HepG2 (cell line): ENCODE data around the gene TIMM8B. TPM values are rescaled to one million over a fixed set of nuclear protein-coding genes. Genes with fewer than 3 reads are reported as not detected.

Source experiments
- AGO1 ChIP-seq: fragments of 200-400 bp; formaldehyde crosslinking; IDR thresholded peaks from 2 replicates; pipeline ENCODE4 v1.6.1; 2017; ENCODE audit warnings: mild to moderate bottlenecking, low read depth, low read length, moderate library complexity; ENCODE audit not compliant: poor library complexity, severe bottlenecking
- ARNT ChIP-seq: fragments of 450-650 bp; IDR thresholded peaks from 2 replicates; pipeline ENCODE4 v1.6.1; 2017
- ESRRA ChIP-seq: sonication (generic); formaldehyde crosslinking; IDR thresholded peaks from 2 replicates; pipeline ENCODE4 v1.5.1; 2020; ENCODE audit warnings: mild to moderate bottlenecking, low read depth, missing genetic modification reagents
- GLMP ChIP-seq: sonication (generic); formaldehyde crosslinking; IDR thresholded peaks from 2 replicates; pipeline ENCODE4 v1.9.0; 2021; ENCODE audit warnings: missing genetic modification reagents, mild to moderate bottlenecking, borderline replicate concordance
- HOXA7 ChIP-seq: sonication (generic); formaldehyde crosslinking; IDR thresholded peaks from 2 replicates; pipeline ENCODE4 v1.8.1; 2022; ENCODE audit warnings: mild to moderate bottlenecking, missing genetic modification reagents, moderate library complexity
- IKZF5 ChIP-seq: IDR thresholded peaks from 2 replicates; pipeline ENCODE4 v1.6.1; 2018; ENCODE audit warnings: missing genetic modification reagents, mild to moderate bottlenecking, missing compliant biosample characterization
- KLF6 ChIP-seq: IDR thresholded peaks from 2 replicates; pipeline ENCODE4 v1.8.0; 2016; ENCODE audit warnings: missing biosample characterization, missing genetic modification reagents
- SMAD1 ChIP-seq: sonication (generic); formaldehyde crosslinking; IDR thresholded peaks from 2 replicates; pipeline ENCODE4 v1.4.0; 2020; ENCODE audit warnings: missing genetic modification reagents, low read depth, mild to moderate bottlenecking, borderline replicate concordance
- SRSF9 ChIP-seq: fragments of 200-400 bp; formaldehyde crosslinking; IDR thresholded peaks from 2 replicates; pipeline ENCODE4 v1.6.1; 2018; ENCODE audit warnings: borderline replicate concordance, mild to moderate bottlenecking, low read depth, low read length; ENCODE audit not compliant: insufficient read depth, poor library complexity, severe bottlenecking
- TARDBP ChIP-seq: sonication (generic); formaldehyde crosslinking; IDR thresholded peaks from 2 replicates; pipeline ENCODE4 v1.8.0; 2022; ENCODE audit warnings: mild to moderate bottlenecking, missing genetic modification reagents
- ZNF160 ChIP-seq: sonication (generic); formaldehyde crosslinking; IDR thresholded peaks from 2 replicates; pipeline ENCODE4 v1.8.0; 2022; ENCODE audit warnings: mild to moderate bottlenecking, inconsistent platforms, missing genetic modification reagents
- ZNF512 ChIP-seq: sonication (generic); formaldehyde crosslinking; IDR thresholded peaks from 2 replicates; pipeline ENCODE4 v1.4.0; 2020; ENCODE audit warnings: mild to moderate bottlenecking, missing genetic modification reagents
- ZNF720 ChIP-seq: sonication (generic); formaldehyde crosslinking; IDR thresholded peaks from 2 replicates; pipeline ENCODE4 v1.4.0; 2020; ENCODE audit warnings: missing genetic modification reagents
- ZSCAN25 ChIP-seq: sonication (generic); formaldehyde crosslinking; IDR thresholded peaks from 2 replicates; pipeline ENCODE4 v1.8.0; 2022; ENCODE audit warnings: mild to moderate bottlenecking, missing genetic modification reagents
- ZSCAN9 ChIP-seq: IDR thresholded peaks from 2 replicates; pipeline ENCODE4 v1.6.1; 2016; ENCODE audit warnings: borderline replicate concordance
- polyA plus RNA-seq, 8 experiments: library from polyadenylated mRNA; depleted of rRNA in 3 of 8; stranded (reverse) in 7 of 8; unstranded in 1 of 8; fragments of >200 nt; fragmentation: Illumina TruSeq in 4 of 8; extraction: Trizol in 4 of 8; gene quantifications; 2 replicates each; pipeline versions ENCODE4 v1.2.1 to v1.2.3, GENCODE V29; 2011 to 2016; ENCODE audit warnings: low read depth in 4 of 8, missing spikeins in 1 of 8, mixed read lengths in 1 of 8; ENCODE audit not compliant: insufficient read depth in 1 of 8
- total RNA-seq, 5 experiments: library from RNA; depleted of rRNA; stranded (reverse); fragments of >200 nt; fragmentation: Illumina TruSeq; extraction: Trizol; gene quantifications; 2 replicates each; pipeline ENCODE4 v1.2.3, GENCODE V29; 2016; ENCODE audit warnings: low read depth in 1 of 5
- TF ChIP-seq, protein P1 (sequence below), 2 experiments: sonication (generic) in 1 of 2; formaldehyde crosslinking in 1 of 2; IDR thresholded peaks; 2 replicates each; pipeline versions ENCODE4 v1.6.1 to v1.9.0; 2014 to 2022; ENCODE audit warnings: antibody characterized with exemption in 1 of 2, borderline replicate concordance in 1 of 2, inconsistent platforms in 1 of 2, low read depth in 1 of 2, missing genetic modification reagents in 1 of 2

Gene TIMM8B
- total and polyA plus RNA-seq, 2 of the 13 experiments (the other 11 are each of a cell fraction or from before 2014, with no cell fraction given): 84.5 to 98.3 TPM

- peak; percentile 48; the same call in 1 of the 2 replicates for TF ChIP-seq ZSCAN25 (CRISPR knock-in tag)
- TF ChIP-seq SMAD1 (CRISPR knock-in tag): no peak
- 0 out of 2 replicates have a peak, but pooled peaks have one; percentile 22 for TF ChIP-seq KLF6 (CRISPR knock-in tag)
- TF ChIP-seq ZNF512 (CRISPR knock-in tag): no peak
- no peak; the same call in 1 of the 2 replicates for TF ChIP-seq ZSCAN9
- TF ChIP-seq IKZF5 (CRISPR knock-in tag): peak; percentile 74; the same call in 1 of the 2 replicates
- TF ChIP-seq AGO1: no peak
- no peak for TF ChIP-seq SRSF9
- TF ChIP-seq, protein P1, sequence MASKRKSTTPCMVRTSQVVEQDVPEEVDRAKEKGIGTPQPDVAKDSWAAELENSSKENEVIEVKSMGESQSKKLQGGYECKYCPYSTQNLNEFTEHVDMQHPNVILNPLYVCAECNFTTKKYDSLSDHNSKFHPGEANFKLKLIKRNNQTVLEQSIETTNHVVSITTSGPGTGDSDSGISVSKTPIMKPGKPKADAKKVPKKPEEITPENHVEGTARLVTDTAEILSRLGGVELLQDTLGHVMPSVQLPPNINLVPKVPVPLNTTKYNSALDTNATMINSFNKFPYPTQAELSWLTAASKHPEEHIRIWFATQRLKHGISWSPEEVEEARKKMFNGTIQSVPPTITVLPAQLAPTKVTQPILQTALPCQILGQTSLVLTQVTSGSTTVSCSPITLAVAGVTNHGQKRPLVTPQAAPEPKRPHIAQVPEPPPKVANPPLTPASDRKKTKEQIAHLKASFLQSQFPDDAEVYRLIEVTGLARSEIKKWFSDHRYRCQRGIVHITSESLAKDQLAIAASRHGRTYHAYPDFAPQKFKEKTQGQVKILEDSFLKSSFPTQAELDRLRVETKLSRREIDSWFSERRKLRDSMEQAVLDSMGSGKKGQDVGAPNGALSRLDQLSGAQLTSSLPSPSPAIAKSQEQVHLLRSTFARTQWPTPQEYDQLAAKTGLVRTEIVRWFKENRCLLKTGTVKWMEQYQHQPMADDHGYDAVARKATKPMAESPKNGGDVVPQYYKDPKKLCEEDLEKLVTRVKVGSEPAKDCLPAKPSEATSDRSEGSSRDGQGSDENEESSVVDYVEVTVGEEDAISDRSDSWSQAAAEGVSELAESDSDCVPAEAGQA (IDR thresholded peaks at IDR 0.05; ENCODE audit: low read depth): peak; percentile 64; the same call in 1 of the 2 replicates
- TF ChIP-seq, protein P1 (CRISPR knock-in tag; IDR thresholded peaks at IDR 0.05; ENCODE audit: borderline replicate concordance): no peak
- 0 out of 2 replicates have a peak, but pooled peaks have one; percentile 45 for TF ChIP-seq TARDBP
- no peak for TF ChIP-seq HOXA7 (CRISPR knock-in tag)
- no peak for TF ChIP-seq ESRRA (CRISPR knock-in tag)
- TF ChIP-seq GLMP (CRISPR knock-in tag): no peak
- TF ChIP-seq ZNF160: no peak
- no peak for TF ChIP-seq ARNT
- no peak for TF ChIP-seq ZNF720 (CRISPR knock-in tag)
Observed at GRCh38 chr11:112073941-112074811, 12.4 kb downstream of the TIMM8B start, which contains the start of the genes NKAPD1 and PIH1D2 (continued).
